Epithelial cell of esophagus (primary cell): ENCODE measurements around the gene CLDN6.
"Not testable (repeated sequence)": the region's sequence is repeated elsewhere in the genome, so short reads cannot be mapped to it uniquely, and the experiment has no call there.

ENCODE experiments used
- DNase-seq: peaks from one replicate; pipeline ENCODE4 v3.0.0; 2010; ENCODE audit warnings: low read depth
- H3K4me3 ChIP-seq: 2 replicates; pipeline ENCODE4 v1.5.1; 2011; ENCODE audit warnings: mild to moderate bottlenecking, low read length, control low read depth
- TF ChIP-seq, protein P1 (sequence below): IDR thresholded peaks from 2 replicates; pipeline ENCODE4 v1.5.1; 2011; ENCODE audit warnings: low read depth, mild to moderate bottlenecking, low read length, control low read depth, inconsistent platforms; ENCODE audit not compliant: insufficient read depth; ENCODE audit errors: missing control alignments

Gene CLDN6

DNA sequence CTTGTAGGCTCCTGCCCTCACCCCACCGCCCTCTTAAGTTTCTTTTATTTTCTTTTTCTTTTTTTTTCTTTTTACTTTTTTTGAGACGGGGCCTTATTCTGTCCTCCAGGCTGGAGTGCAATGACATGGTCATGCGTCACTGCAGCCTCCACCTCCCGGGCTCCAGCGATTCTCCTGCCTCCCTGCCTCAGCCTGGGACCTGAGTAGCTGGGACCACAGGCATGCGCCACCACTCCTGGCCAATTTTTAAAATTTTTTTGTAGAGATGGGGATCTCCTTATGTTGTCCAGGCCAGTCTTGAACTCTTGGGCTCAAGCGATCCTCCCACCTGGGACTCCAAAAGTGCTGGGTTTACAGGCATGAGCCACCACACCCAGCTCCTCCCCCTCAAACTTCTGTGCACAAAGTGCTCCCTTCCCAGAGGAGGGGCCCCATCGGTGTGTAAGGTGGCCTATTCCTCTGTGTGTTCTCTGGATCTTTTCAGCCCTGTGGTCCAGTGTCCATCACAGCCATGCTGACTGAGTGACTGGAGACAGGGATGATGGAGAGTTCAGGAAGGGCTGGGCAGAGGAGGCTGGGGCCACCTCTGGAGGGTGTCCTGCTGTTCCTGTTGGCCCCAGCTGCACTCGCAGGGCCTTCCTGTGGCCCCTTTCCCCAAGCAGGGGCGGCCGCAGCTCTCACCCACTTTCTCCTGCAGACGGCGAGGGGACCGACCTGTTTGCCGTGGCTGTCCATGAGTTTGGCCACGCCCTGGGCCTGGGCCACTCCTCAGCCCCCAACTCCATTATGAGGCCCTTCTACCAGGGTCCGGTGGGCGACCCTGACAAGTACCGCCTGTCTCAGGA is 38.6 kb upstream of the CLDN6 start:
- DNase-seq: no peak
- H3K4me3 ChIP-seq: no peak overlapping the region
- TF ChIP-seq, protein P1, sequence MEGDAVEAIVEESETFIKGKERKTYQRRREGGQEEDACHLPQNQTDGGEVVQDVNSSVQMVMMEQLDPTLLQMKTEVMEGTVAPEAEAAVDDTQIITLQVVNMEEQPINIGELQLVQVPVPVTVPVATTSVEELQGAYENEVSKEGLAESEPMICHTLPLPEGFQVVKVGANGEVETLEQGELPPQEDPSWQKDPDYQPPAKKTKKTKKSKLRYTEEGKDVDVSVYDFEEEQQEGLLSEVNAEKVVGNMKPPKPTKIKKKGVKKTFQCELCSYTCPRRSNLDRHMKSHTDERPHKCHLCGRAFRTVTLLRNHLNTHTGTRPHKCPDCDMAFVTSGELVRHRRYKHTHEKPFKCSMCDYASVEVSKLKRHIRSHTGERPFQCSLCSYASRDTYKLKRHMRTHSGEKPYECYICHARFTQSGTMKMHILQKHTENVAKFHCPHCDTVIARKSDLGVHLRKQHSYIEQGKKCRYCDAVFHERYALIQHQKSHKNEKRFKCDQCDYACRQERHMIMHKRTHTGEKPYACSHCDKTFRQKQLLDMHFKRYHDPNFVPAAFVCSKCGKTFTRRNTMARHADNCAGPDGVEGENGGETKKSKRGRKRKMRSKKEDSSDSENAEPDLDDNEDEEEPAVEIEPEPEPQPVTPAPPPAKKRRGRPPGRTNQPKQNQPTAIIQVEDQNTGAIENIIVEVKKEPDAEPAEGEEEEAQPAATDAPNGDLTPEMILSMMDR: no peak

DNA sequence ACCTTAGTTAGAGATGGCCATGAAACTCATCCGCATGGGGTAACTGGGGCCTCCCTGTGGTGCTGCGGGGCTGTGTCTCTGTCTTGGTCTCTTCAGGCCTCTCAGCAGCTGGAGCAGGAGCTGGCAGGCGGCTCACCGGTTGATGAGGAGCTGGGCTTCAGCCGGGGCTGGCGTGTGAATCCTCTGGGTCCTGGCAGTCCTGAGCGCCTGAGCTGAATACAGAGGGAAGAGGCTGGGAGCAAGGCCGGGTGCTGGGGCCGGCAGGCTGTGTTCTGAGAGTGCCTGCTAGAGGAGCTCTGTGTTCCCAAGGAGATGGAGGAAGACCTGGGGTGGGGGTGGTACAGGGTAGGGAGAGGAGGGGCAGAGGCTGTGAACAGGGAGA is 37.7 kb upstream of the CLDN6 start:
- not testable (repeated sequence) for H3K4me3 ChIP-seq, DNase-seq

DNA sequence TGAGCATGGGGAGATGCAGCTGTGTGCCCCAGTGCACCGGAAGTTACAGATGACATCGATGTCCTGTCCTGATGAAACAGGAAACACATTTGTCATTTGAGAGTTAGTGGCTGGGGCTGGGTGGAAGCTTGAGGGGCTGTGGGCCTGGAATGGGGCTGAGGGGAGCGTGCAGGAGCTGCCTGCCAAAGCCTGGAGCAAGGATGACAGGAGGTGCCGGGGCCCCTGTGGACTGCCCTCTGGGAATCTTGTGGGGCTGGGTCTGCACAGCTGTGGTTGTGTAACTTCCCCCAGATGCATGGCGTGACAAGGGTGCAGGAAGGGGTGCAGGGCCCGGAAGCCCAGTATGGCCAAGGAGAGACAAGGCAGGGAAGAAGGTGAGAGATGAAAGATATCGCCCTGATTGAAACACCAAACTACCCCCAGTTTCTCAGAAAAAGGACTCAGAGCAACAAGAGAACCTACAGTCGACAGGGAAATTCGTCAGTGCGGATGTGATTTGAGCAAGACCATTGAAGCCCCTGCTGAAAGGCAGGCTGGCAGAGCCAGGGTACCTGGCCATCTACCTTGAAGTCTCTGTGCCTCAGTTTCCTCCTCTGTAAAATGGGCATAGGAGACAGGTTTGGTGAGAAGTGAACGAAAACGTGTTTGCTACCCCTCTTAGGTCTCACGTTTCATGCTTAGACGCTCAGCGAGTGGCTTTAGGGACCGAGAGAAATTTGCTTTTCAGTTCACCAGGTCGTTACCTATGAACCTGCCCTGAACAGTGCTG is 37.2 kb upstream of the CLDN6 start:
- TF ChIP-seq, protein P1: no peak
- no peak for DNase-seq
- no peak overlapping the region for H3K4me3 ChIP-seq

- not testable (repeated sequence) for H3K4me3 ChIP-seq, DNase-seq
These were observed 35.3 kb upstream of the CLDN6 start for GRCh38 chr16:3053330-3053710.

GRCh38 chr16:3052571-3053329 is 34.8 kb upstream of the CLDN6 start:
- DNase-seq, H3K4me3 ChIP-seq: not testable (repeated sequence)

DNA sequence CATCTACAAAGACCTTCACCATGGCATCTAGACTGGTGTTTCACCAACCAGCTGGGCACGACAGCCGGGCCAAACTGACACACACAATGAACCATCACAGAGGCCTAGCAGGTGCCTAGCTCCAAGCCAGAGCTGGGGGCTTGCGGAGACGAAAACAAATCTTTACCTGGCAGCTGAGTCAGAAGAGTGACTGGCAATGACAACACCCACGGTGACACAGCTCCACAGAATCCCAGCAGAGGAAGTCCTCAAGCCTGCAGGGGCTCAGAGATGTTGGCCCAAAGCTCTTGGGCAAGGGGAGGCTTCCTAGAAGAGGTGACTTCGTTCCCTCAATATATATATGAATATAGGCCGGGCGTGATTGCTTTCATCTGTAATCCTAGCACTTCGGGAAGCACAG is 33.5 kb upstream of the CLDN6 start:
- TF ChIP-seq, protein P1: no peak
- H3K4me3 ChIP-seq: no peak overlapping the region
- no peak for DNase-seq

- H3K4me3 ChIP-seq: no peak overlapping the region
- TF ChIP-seq, protein P1: no peak
These were observed 33.0 kb upstream of the CLDN6 start for GRCh38 chr16:3051009-3051408.

DNA sequence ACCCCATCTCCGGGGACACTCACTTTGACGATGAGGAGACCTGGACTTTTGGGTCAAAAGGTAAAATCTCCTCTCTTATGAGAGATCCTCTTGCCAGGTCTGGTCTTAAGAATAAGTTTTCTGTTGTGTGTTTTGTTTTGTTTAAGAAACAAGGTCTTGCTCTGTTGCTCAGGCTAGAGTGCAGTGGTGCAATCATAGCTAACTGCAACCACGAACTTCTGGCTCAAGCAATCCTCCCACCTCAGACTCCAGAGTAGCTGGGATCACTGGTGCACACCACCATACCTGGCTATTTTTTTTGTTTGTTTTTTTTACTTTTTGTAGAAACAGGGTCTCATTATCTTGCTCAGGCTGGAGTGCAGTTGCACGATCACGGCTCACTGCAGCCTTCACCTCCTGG is 32.5 kb upstream of the CLDN6 start:
- TF ChIP-seq, protein P1: no peak
- H3K4me3 ChIP-seq: no peak overlapping the region
- no peak for DNase-seq

More at GRCh38 chr16:3051009-3051408, 33.0 kb upstream of the CLDN6 start:
- DNase-seq: no peak
